NCI-H2029 treated with DMSO at 0.1 percent for 48 hours (cell line): ENCODE data around the gene PUM1.

Experiments
- DNase-seq: peaks from one replicate; lab custom pipeline; 2025; lab: John Stamatoyannopoulos, UW

PUM1 gene

GRCh38 chr1:30906631-30907441 is 158.7 kb downstream of the PUM1 start:
- no peak for DNase-seq

DNA sequence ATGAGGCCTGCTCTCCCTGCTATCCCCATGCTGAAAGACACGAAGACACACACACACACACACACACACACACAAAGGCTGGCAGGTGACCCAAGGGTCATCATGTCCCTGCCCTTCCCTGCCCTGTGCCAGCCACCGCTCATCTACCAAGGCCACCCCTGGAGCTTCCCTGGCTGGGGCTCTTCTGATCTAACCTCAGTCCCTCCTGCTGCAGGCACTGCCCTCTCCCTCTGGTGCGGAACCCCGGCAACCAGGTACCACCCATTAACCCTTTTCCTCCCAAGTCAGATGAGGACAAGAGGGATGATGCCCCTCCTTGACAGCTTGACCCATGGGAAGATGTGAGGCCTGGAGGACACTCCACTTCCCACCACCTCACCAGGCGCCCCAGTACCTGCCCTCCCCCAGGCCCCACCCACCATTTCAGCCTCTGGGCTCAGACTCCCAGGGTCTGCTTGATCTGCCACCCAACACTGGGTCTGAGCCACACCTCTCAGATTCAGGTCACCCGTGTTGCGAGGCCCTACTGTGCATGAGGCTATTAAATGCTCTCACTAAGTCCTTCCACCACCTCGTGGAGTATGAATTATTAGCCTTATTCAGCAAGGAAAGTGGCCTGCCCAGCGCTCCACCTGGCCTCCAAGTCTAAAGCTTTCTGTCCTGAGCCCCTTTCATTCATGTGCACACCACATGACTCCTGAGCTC is 159.4 kb downstream of the PUM1 start:
- DNase-seq, result no peak

GRCh38 chr1:30905403-30905802 is 160.1 kb downstream of the PUM1 start:
- DNase-seq, result no peak

DNA sequence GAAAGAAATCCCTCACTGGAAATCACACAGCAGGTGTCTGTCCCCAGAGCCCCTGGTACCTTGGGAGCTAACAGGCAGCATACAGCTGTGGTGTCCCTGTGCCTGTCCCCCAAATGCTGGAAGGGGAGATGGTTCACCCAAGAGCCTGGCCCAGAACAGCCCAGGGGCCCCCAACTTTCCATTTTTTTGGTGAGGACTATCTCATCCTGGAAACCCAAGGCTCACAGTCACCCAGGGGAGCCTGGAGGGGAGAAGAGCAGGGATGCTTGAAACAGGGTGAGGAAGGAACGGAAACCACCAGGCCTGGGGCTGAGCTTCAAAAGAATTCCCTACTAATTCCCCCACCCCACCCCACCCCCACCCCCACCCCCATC is 160.6 kb downstream of the PUM1 start:
- no peak for DNase-seq

DNA sequence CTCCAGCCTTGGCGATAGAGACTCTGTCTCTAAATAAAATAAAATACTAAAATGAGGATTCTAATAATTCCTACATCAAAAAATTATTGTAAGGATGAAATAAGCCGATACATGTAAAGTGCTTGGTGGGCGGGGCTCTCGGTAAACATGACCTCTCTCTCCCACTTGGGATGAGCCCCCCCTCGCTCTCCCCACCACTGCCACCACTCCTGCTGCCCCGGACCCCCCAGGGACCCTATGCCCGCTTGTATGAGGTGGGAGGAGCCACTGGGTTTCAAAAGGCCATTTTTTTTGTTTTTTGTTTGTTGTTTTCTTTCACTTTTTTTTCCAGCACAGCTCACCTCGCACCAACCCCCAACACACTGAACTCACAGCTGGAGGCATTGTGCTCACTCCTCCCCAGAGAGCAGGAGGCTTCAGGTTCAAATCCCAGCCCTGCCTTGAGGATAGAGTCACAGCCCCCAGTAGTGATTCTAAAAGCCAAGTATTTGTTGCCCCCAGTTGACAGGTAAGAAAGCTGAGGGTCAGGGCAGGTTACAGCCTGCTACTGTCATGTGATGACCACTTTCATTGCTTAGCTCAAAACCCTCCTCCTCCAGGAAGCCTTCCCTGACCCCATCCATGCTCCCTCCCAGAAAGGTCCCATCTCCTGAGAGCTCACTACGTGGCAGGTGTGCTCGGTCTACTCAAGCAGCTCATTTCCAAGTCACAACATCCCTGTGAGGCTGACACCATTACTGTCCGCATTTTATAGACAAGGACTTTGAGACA is 161.1 kb downstream of the PUM1 start:
- DNase-seq, result no peak

DNA sequence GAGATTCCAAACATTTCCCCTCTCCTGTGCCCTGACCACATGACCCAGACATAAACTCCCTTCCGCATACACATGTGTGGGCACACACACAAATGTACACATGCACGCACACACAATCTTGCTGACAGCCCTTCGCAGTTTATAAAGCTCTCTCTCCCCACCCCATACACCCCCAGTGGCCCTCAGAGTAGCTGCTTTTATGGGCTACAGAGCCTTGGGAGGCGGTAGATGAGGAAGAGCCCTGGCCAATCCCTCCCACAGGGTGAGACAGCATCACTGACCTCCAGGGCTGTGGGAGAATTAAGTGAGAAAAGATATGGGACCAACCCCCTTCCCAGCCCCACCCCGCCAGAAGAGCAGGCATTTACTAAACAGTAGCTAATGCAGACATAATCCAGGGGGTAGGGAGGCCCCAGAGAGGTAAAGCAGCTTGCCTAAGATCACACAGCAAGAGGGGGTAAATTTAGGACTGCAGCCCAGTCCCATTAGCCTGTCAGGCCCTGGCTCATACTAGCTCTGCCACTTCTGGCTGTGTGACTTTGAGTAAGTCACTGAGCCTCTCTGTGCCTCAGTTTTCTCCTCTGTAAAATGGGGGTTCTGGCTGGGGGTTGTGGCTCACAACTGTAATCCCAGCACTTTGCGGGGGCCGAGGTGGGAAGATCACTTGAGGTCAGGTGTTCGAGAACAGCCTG is 162.0 kb downstream of the PUM1 start:
- no peak for DNase-seq

GRCh38 chr1:30902593-30903290 is 162.8 kb downstream of the PUM1 start:
- DNase-seq, result no peak

GRCh38 chr1:30901798-30902581 is 163.5 kb downstream of the PUM1 start:
- DNase-seq, result no peak

GRCh38 chr1:30900931-30901560 is 164.5 kb downstream of the PUM1 start:
- no peak for DNase-seq

DNA sequence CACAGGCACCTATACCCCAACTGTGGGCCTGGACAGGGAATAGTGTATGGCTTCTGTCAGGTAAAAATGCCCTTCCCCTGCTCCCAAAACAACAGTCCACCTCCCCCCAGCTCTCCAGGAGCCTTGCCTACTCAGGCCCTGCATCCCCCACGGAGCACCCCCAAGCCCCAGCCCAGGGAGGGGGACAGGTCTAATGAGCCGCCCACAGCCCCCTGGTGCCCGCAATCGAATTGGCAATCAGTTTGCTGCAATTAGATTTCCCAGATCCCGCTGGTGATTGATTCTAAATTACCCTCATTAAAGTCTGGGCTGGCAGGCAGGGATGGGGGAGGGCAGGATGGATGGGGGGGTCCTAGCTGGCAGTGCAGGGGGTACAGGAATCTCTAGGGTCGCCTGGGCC is 165.0 kb downstream of the PUM1 start:
- DNase-seq, result no peak

DNA sequence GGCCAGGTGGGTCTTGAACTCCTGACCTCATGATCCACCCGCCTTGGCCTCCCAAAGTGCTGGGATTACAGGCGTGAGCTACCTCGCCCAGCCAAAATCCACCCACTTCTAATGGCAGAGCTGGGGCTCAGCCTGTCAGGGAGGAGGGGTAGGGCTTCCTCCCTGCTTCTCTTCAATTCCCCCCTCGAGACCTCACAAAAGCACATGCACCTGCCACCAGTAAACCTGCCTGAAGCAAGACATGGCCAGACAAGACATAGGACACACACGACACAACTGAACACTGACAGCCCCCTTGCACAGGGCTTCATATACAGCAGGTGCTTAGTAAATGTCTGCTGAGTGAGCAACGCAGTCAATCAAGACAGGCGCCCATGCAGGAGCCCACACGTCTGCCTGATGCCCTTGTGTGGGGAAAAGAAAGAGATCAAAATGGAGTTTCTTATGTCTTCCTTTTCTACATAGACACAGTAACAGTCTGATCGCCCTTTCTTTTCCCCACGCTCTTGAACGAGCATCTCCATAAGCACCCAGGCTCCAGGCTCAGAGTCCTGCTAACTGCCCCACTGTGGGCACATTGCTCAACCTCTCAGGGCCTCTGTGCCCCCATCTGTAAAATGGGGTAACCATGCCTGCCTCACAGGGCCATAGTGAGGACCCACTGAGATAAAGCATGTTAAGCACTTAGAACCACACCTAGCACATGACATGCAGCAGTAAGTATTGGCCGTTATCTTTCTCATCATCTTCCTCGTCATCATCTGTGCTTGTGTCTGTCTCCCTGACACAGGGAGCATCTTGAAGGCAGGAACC is 165.7 kb downstream of the PUM1 start:
- DNase-seq, result no peak

DNA sequence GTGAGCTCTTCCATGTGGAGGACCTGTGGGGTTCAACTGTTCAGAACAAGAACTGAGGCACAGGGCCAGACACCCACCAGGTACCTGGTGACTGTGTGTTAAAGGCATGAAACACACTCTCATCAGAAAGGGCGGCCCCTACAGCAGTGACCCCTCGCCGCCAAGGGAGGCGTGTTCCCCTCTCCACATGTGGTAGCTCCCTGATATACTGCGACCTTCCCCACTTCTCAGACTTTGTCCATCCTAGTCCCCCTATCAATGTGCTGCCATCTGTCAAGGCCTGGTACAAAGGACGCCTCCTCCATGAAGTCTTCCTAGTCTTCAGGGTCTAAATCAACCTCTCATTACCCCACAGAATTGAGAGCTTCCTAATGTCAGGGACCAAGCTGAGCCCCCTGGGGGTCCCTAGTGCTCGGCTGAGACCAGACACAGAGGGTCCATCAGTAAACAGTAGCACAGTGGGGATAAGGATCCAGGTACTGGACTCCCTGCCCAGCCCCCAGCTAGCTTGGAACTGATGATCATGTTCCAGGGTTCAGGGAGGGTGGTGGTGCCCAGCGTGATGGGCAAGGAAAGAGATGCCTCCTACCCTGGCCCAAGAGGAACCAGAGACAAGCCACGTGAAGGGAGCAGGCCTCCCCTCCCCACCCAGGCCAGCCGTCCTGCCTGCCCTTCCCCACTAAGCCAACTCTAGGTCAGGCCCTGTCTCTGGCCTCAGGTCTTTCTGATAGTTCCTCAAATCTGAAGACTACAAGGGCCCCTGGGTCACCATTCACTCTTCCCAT is 167.3 kb downstream of the PUM1 start:
- DNase-seq, result no peak

DNA sequence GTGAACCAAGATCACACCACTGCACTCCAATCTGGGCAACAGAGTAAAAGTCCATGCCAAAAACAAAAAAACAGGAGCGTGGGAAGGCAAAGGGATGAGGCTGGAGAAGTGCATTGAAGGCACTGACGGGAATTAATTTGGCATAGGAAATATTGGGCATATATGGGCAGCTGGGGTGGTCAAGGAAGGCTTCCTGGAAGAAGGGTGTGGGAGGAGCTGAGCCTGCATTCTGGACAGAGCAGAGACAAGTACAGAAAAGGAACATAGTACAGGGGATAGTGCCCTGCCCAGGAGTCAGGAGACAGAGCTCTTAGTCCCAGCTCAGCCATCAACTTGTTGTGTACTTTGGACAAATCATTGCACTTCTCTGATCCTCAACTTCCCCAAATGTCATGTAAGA is 168.6 kb downstream of the PUM1 start:
- no peak for DNase-seq

- DNase-seq, result no peak
These were observed 169.4 kb downstream of the PUM1 start for GRCh38 chr1:30895944-30896660.

GRCh38 chr1:30895382-30895943 is 170.1 kb downstream of the PUM1 start:
- no peak for DNase-seq

- no peak for DNase-seq
These were observed 171.0 kb downstream of the PUM1 start for GRCh38 chr1:30894508-30894973.

DNA sequence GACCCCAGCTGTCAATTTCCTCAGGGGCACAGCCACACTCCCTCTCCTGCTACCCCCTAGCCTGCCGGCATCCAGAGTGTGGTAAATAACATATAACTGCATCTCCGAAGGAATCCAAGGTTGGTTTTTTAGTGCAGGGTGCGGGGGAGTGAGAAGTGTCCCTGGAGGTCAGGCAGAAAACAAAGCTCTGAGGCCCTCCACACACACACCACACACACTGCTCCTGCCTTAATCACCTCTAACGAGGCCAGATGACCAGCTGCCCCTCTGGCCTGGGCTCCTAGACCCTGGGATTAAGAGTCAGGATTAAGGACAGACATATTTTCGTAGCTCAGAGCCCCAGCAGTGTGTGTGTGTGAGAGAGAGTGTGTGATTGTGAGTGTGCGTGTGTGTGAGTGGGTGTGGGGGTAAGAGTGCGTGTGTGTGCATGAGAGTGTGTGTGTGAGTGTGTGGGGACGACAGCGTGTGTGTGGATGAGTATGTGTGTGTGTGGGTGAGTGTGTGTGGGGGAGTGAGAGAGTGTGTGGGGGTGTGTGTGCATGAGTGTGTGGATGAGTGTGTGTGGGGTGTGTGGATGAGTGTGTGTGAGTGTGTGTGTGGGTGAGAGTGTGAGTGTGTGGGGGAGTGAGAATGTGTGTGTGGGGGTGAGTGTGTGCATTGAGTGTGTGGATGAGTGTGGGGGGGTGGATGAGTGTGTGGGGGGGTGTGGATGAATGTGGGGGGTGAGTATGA is 171.6 kb downstream of the PUM1 start:
- no peak for DNase-seq
